Brain microvascular endothelial cell (primary cell): Measurements from ENCODE around the gene SPOCD1.

ENCODE experiments used
- DNase-seq: peaks from one replicate; pipeline ENCODE4 v3.0.0-alpha.2; 2020
- H3K27ac ChIP-seq: fragments of 250-450 bp; sonication (Bioruptor Pico); 2 replicates; pipeline ENCODE4 v1.5.1; 2020; ENCODE audit warnings: mild to moderate bottlenecking, moderate library complexity
- H3K27me3 ChIP-seq: fragments of 250-450 bp; sonication (Bioruptor Pico); replicated peaks from 2 replicates; pipeline ENCODE4 v1.5.1; 2020; ENCODE audit warnings: mild to moderate bottlenecking
- H3K36me3 ChIP-seq: fragments of 250-450 bp; sonication (Bioruptor Pico); replicated peaks from 2 replicates; pipeline ENCODE4 v1.5.1; 2020; ENCODE audit warnings: mild to moderate bottlenecking
- H3K4me3 ChIP-seq: 2 replicates; pipeline ENCODE4 v1.5.1; 2011; ENCODE audit warnings: low read depth, mild to moderate bottlenecking, control low read depth, low read length, moderate library complexity
- CTCF ChIP-seq: IDR thresholded peaks from 2 replicates; pipeline ENCODE4 v1.5.1; 2011; ENCODE audit warnings: low read depth, mild to moderate bottlenecking, moderate library complexity, low read length, control low read depth, inconsistent platforms; ENCODE audit errors: missing control alignments
- in situ Hi-C: cut with HindIII; loops from 2 replicates; pipeline ENCODE4 v1.10.0; 2017; ENCODE audit warnings: low sequenced_read_pairs, low pct_ligation_motif_present

SPOCD1 gene

GRCh38 chr1:31795096-31795675, 20.6 kb downstream of the SPOCD1 start:
- no peak for DNase-seq
- H3K27me3 ChIP-seq: no peaks in the 10 kb centered on the region
- no peak overlapping the region for H3K27ac ChIP-seq
- H3K4me3 ChIP-seq: peak overlapping the region; percentile 93
- H3K36me3 ChIP-seq: peaks cover 41% of the 10 kb centered on the region
- TF ChIP-seq CTCF: no peak
- in situ Hi-C loops: no loop called here

GRCh38 chr1:31793586-31794285, 22.1 kb downstream of the SPOCD1 start:
- Histone ChIP-seq H3K4me3 (no peak overlapping the region), H3K36me3 (peaks cover 41% of the 10 kb centered on the region), H3K27me3 (no peaks in the 10 kb centered on the region), H3K27ac (no peak overlapping the region)
- DNase-seq: no peak
- in situ Hi-C loops: no loop called here
- no peak for TF ChIP-seq CTCF

- in situ Hi-C loops: no loop called here
- no peak for TF ChIP-seq CTCF
- DNase-seq: no peak
- H3K36me3 ChIP-seq: peaks cover 41% of the 10 kb centered on the region
- H3K27ac ChIP-seq: no peak overlapping the region
- no peak overlapping the region for H3K4me3 ChIP-seq
- no peaks in the 10 kb centered on the region for H3K27me3 ChIP-seq
These were observed 22.7 kb downstream of the SPOCD1 start for GRCh38 chr1:31793086-31793485.

GRCh38 chr1:31792541-31792940, 23.3 kb downstream of the SPOCD1 start:
- Histone ChIP-seq H3K27me3 (no peaks in the 10 kb centered on the region), H3K4me3 (no peak overlapping the region), H3K36me3 (peaks cover 41% of the 10 kb centered on the region), H3K27ac (no peak overlapping the region)
- in situ Hi-C loops: no loop called here
- no peak for TF ChIP-seq CTCF
- DNase-seq: no peak

GRCh38 chr1:31792116-31792515, 23.7 kb downstream of the SPOCD1 start:
- H3K36me3 ChIP-seq: peaks cover 41% of the 10 kb centered on the region
- no peak for TF ChIP-seq CTCF
- no peak overlapping the region for H3K27ac ChIP-seq
- in situ Hi-C loops: no loop called here
- DNase-seq: no peak
- no peaks in the 10 kb centered on the region for H3K27me3 ChIP-seq
- no peak overlapping the region for H3K4me3 ChIP-seq
